Measurements from ENCODE around the gene SLC35G6. TPM values are rescaled to one million over a fixed set of nuclear protein-coding genes. Genes with fewer than 3 reads are reported as not detected.

Gene SLC35G6
- total RNA-seq, 1 experiment from 2014 or later = 0.26 TPM

GRCh38 chr17:7509937-7510336 is 28.7 kb downstream of the SLC35G6 start:
- ChIA-PET CTCF (interaction anchor here (1.0 to 1.8 kb wide), 2 partner anchors 50 to 173 kb away, joined by 3 to 6 read pairs; partner anchors contain the start of gene ACAP1), POLR2A (no interaction called here)
- Mint-ChIP-seq H3K27me3 (ENCODE audit: low read depth) (no peaks in the 10 kb centered on the region), H3K36me3 (peaks cover 77% of the 10 kb centered on the region), H3K4me3 (no peak overlapping the region), H3K9me3 (no peaks in the 10 kb centered on the region), H3K4me1 (no peaks in the 10 kb centered on the region), H3K27ac (no peak overlapping the region)
- no peak for DNase-seq (ENCODE audit: low spot score)
- no peak for ATAC-seq
- no peak for TF ChIP-seq SMAD4 (CRISPR knock-in tag; IDR thresholded peaks at IDR 0.05)

DNA sequence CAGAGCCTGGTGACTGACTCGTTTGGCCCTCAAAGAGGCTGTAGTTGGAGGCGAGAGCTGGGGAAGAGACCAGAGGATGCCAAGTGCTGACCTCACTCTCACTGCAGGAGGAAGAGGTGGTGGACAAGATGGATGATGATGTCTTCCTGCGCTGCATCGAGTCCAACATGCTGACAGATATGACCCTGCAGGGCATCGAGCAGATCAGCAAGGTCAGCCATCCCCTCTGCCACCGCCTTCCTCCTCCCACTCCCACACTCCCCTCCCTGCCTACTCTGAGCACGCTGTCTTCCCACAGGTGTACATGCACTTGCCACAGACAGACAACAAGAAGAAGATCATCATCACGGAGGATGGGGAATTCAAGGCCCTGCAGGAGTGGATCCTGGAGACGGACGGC is 29.9 kb downstream of the SLC35G6 start:
- ATAC-seq (no peak), DNase-seq (ENCODE audit: low spot score) (no peak)
- Mint-ChIP-seq H3K27ac (no peak overlapping the region), H3K36me3 (peaks cover 68% of the 10 kb centered on the region), H3K4me3 (no peak overlapping the region), H3K9me3 (no peaks in the 10 kb centered on the region), H3K4me1 (no peaks in the 10 kb centered on the region), H3K27me3 (ENCODE audit: low read depth) (no peaks in the 10 kb centered on the region)
- POLR2A ChIA-PET = no interaction called here
- no peak for TF ChIP-seq CBFB (CRISPR knock-in tag; IDR thresholded peaks at IDR 0.05; ENCODE audit: low read depth)
- TF ChIP-seq ZNF423 (CRISPR knock-in tag; IDR thresholded peaks at IDR 0.05) = no peak
- TF ChIP-seq, protein P1, sequence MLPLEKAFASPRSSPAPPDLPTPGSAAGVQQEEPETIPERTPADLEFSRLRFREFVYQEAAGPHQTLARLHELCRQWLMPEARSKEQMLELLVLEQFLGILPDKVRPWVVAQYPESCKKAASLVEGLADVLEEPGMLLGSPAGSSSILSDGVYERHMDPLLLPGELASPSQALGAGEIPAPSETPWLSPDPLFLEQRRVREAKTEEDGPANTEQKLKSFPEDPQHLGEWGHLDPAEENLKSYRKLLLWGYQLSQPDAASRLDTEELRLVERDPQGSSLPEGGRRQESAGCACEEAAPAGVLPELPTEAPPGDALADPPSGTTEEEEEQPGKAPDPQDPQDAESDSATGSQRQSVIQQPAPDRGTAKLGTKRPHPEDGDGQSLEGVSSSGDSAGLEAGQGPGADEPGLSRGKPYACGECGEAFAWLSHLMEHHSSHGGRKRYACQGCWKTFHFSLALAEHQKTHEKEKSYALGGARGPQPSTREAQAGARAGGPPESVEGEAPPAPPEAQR (CRISPR knock-in tag; IDR thresholded peaks at IDR 0.05) = no peak
- no peak for TF ChIP-seq ERG (CRISPR knock-in tag; IDR thresholded peaks at IDR 0.05)
- TF ChIP-seq NFYB (CRISPR knock-in tag; conservative IDR thresholded peaks at IDR 0.05; ENCODE audit: low read depth) = no peak
- TF ChIP-seq, protein P2, sequence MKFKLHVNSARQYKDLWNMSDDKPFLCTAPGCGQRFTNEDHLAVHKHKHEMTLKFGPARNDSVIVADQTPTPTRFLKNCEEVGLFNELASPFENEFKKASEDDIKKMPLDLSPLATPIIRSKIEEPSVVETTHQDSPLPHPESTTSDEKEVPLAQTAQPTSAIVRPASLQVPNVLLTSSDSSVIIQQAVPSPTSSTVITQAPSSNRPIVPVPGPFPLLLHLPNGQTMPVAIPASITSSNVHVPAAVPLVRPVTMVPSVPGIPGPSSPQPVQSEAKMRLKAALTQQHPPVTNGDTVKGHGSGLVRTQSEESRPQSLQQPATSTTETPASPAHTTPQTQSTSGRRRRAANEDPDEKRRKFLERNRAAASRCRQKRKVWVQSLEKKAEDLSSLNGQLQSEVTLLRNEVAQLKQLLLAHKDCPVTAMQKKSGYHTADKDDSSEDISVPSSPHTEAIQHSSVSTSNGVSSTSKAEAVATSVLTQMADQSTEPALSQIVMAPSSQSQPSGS (CRISPR knock-in tag; IDR thresholded peaks at IDR 0.05; ENCODE audit: borderline replicate concordance, low read depth) = no peak
- TF ChIP-seq NR1H2 (CRISPR knock-in tag; IDR thresholded peaks at IDR 0.05) = no peak
- TF ChIP-seq FOXJ3 (CRISPR knock-in tag; IDR thresholded peaks at IDR 0.05; ENCODE audit: borderline replicate concordance) = no peak
- no peak for TF ChIP-seq TCF7 (CRISPR knock-in tag; IDR thresholded peaks at IDR 0.05; ENCODE audit: low read depth)
- TF ChIP-seq, protein P3, sequence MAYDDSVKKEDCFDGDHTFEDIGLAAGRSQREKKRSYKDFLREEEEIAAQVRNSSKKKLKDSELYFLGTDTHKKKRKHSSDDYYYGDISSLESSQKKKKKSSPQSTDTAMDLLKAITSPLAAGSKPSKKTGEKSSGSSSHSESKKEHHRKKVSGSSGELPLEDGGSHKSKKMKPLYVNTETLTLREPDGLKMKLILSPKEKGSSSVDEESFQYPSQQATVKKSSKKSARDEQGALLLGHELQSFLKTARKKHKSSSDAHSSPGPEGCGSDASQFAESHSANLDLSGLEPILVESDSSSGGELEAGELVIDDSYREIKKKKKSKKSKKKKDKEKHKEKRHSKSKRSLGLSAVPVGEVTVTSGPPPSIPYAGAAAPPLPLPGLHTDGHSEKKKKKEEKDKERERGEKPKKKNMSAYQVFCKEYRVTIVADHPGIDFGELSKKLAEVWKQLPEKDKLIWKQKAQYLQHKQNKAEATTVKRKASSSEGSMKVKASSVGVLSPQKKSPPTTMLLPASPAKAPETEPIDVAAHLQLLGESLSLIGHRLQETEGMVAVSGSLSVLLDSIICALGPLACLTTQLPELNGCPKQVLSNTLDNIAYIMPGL (CRISPR knock-in tag; IDR thresholded peaks at IDR 0.05) = no peak
- CTCF ChIA-PET = interaction anchor here (1.2 kb wide), 1 partner anchor 50 kb away, joined by 3 read pairs; no protein-coding TSS in a partner anchor

- CTCF ChIA-PET = interaction anchor here (1.2 to 4.4 kb wide), 2 partner anchors 44 to 49 kb away, joined by 3 to 31 read pairs; no protein-coding TSS in a partner anchor
- POLR2A ChIA-PET = interaction anchor here (1.5 kb wide), 1 partner anchor 49 kb away, joined by 5 read pairs; no protein-coding TSS in a partner anchor
- H3K27ac Mint-ChIP-seq = no peak overlapping the region
- no peaks in the 10 kb centered on the region for H3K9me3 Mint-ChIP-seq
- no peak for ATAC-seq
- no peaks in the 10 kb centered on the region for H3K27me3 Mint-ChIP-seq (ENCODE audit: low read depth)
- peaks cover 60% of the 10 kb centered on the region for H3K36me3 Mint-ChIP-seq
- H3K4me3 Mint-ChIP-seq = no peak overlapping the region
- H3K4me1 Mint-ChIP-seq = no peaks in the 10 kb centered on the region
- DNase-seq (ENCODE audit: low spot score) = no peak
- no peak for TF ChIP-seq ZNF423 (CRISPR knock-in tag; IDR thresholded peaks at IDR 0.05)
- TF ChIP-seq OVOL2 (CRISPR knock-in tag; IDR thresholded peaks at IDR 0.05; ENCODE audit: borderline replicate concordance) = no peak
- TF ChIP-seq, protein P4, sequence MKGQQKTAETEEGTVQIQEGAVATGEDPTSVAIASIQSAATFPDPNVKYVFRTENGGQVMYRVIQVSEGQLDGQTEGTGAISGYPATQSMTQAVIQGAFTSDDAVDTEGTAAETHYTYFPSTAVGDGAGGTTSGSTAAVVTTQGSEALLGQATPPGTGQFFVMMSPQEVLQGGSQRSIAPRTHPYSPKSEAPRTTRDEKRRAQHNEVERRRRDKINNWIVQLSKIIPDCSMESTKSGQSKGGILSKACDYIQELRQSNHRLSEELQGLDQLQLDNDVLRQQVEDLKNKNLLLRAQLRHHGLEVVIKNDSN (CRISPR knock-in tag; IDR thresholded peaks at IDR 0.05) = no peak
- TF ChIP-seq, protein P5, sequence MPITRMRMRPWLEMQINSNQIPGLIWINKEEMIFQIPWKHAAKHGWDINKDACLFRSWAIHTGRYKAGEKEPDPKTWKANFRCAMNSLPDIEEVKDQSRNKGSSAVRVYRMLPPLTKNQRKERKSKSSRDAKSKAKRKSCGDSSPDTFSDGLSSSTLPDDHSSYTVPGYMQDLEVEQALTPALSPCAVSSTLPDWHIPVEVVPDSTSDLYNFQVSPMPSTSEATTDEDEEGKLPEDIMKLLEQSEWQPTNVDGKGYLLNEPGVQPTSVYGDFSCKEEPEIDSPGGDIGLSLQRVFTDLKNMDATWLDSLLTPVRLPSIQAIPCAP (CRISPR knock-in tag; IDR thresholded peaks at IDR 0.05) = no peak
- no peak for TF ChIP-seq AFF4 (CRISPR knock-in tag; IDR thresholded peaks at IDR 0.05; ENCODE audit: borderline replicate concordance)
- TF ChIP-seq CBFB (CRISPR knock-in tag; IDR thresholded peaks at IDR 0.05; ENCODE audit: low read depth) = no peak
- no peak for TF ChIP-seq ZNF671 (CRISPR knock-in tag; IDR thresholded peaks at IDR 0.05)
- no peak for TF ChIP-seq TP53 (CRISPR knock-in tag; IDR thresholded peaks at IDR 0.05)
Observed at GRCh38 chr17:7512105-7512504, 30.9 kb downstream of the SLC35G6 start.

All from WTC11 (cell line).